GM18861 (cell line): ENCODE results near the gene PRSS35.
A peak's percentile ranks its signal among the peaks of the same experiment; 100 is the strongest.
"Not testable (repeated sequence)": the region's sequence is repeated elsewhere in the genome, so short reads cannot be mapped to it uniquely, and the experiment has no call there.

ENCODE experiments used
- ATAC-seq: cut with Tn5 transposase; IDR thresholded peaks from one replicate; pipeline ENCODE4 v1.9.1; 2021; ENCODE audit not compliant: unreplicated experiment

Gene PRSS35

GRCh38 chr6:83511901-83512681 is at the start of gene PRSS35:
PRSS35 (plus strand) TSS chr6:83512534; CDS start chr6:83523442, 10,908 bp downstream.
- ATAC-seq, result no peak

GRCh38 chr6:83463886-83464285 is 48.4 kb upstream of the PRSS35 start:
- no peak for ATAC-seq

- no peak for ATAC-seq
Observed at GRCh38 chr6:83464381-83465140, 47.8 kb upstream of the PRSS35 start.

GRCh38 chr6:83466328-83466727 is 46.0 kb upstream of the PRSS35 start:
- ATAC-seq, result no peak

- ATAC-seq, result no peak
Observed at GRCh38 chr6:83467620-83468036, 44.7 kb upstream of the PRSS35 start.

GRCh38 chr6:83470001-83470400 is 42.3 kb upstream of the PRSS35 start:
- no peak for ATAC-seq

DNA sequence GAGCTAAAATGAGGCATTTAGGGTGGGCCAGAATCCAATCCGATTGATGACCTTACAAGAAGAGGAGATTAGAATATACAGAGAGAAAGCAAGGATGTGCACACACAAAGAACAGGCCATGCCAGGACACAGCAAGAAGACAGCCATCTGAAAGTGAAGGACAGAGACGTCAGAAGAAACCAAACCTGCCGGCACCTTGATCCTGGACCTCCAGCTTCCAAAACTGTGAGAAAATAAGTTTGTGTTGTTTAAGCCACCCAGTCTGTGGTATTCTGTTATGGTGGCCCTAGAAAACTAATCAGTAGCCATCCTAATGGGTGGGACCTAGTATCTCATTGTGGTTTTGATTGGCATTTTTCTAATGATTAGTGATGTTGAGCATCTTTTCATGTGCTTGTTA is 41.7 kb upstream of the PRSS35 start:
- ATAC-seq, result no peak

- ATAC-seq, result no peak
Observed at GRCh38 chr6:83472767-83473166, 39.6 kb upstream of the PRSS35 start.

DNA sequence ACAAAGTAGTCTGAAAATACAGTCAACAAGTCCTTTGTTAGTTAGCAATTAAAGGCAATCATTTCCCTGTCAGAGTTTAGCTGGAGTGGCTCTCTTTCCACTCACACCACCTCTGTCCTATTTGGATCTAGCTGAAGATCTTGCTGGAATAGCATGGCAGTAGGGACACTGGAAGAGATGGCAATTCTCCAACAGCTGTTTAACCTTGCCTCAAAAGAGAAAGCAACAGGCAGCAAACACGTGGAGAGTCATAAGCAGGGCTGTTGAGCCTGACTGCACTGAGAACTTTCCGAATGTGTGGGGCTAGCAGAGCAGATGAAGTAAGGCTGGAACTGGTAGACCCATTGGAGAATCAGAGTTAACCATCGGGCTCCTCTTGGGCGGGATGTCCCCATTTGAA is 38.0 kb upstream of the PRSS35 start:
- ATAC-seq, result no peak

DNA sequence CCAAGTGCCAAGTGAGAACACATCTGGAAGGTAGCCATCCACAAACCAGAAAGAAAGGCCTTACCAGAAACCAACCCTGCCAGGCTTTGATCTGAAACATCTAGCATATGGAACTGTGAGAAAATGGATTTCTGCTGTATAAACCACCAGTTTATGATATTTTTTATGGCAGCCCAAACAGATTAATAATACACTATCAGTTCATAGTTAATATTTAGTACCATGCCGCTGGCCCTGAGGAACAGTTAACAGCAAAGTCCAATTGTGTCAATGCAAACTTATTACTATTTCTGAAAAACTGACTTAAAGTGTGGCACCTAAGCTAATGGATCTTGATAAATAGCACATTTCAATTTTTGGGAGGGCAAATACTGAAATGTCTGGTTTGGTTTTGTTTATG is 35.4 kb upstream of the PRSS35 start:
- ATAC-seq, result no peak

DNA sequence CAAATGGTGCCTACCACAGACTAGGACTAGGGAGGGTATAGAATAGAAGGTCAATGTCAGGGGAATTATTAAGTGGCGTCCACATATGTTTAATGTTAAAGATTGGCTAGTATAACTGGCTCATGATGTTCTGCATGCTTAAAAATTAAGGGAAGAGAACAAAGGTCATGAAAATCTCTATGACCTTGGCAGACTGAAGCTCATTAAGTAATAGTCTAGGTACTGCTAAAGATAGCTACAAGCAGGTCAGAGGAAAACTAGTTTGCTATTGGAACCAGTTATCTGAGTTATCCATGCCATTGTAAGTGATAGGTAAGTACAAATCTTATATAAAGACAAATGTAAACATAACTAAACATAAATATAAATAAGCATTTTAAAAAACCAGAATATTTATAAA is 32.9 kb upstream of the PRSS35 start:
- no peak for ATAC-seq

- no peak for ATAC-seq
Observed at GRCh38 chr6:83480470-83480869, 31.9 kb upstream of the PRSS35 start.

DNA sequence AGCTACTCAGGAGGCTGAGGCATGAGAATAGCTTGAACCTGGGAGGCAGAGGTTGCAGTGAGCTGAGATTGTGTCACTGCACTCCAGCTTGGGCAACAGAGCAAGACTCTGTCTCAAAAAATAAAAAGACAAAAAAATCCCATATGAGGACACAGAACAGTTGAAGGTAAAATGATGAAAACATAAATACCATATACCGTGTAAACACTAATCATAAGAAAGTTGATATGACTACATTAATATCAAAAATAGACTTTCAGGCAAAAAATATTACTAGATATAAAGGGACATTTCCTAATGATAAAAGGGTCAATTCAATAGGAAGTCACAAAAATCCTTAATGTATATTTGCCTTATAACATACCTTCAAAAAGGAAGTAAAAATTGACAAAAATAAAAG is 30.4 kb upstream of the PRSS35 start:
- not testable (repeated sequence) for ATAC-seq

DNA sequence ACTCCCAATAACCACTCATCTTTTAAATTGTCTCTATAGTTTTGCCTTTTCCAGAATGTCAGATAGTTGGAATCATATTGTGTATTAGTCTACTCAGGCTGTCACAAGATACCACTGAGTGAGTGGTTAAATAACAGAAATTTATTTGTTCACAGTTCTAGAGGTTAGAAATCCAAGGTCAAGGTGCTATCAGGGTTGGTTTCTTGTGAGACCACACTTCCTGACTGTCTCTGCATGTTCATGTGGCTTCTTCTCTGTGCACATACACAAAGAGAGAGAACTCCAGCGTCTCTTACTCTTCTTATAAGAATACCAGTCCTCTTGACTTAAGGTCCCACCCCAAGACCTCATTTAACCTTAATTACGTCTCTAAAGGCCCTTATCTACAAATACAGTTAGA is 23.9 kb upstream of the PRSS35 start:
- ATAC-seq, result no peak

DNA sequence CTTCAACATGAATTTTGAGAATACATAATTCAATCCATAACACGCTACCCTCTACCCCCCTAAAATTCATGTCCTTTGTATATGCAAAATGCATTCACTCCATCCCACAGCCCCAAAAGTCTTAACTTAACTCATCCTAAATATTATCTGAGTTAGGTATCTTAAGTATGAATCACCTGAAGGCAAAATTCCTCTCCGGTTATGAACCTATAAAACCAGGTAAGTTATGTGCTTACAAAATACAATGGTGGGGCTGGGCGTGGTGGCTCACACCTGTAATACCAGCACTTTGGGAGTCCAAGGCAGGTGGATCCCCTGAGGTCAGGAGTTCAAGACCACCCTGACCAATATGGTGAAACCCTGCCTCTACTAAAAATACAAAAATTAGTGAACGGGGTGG is 23.5 kb upstream of the PRSS35 start:
- ATAC-seq, result no peak

DNA sequence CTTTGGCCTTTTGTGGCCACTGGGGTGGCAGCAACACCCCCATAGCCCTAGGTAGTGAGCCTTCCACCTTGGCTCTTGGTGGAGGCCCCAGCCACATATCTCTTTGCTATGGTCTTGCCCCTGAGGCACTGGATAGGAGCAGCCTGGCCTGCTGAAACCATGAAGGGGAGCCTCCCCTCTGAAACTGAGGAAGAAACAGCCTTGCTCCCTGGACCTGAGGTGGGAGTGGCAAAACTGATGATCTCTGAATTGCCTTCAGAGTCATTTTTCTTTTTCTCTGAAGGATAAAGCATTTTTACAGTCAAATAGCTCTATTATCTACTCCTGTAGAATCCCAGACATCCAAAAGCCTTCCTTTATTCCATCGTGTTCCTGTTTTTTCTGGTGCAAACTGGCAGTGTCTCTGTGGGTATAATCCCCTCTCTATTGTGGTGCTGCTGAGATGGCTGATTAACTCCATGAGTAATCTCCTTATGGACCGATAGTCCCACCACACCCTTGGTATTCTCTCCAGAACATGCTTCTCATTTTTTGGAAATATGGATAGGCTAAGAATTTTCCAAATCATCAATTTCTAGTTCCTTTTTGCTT is 22.0 kb upstream of the PRSS35 start:
- ATAC-seq, result no peak

- ATAC-seq, result no peak
Observed at GRCh38 chr6:83505356-83505755, 7.0 kb upstream of the PRSS35 start.

- no peak for ATAC-seq
Observed at GRCh38 chr6:83509441-83509840, 2.9 kb upstream of the PRSS35 start.

DNA sequence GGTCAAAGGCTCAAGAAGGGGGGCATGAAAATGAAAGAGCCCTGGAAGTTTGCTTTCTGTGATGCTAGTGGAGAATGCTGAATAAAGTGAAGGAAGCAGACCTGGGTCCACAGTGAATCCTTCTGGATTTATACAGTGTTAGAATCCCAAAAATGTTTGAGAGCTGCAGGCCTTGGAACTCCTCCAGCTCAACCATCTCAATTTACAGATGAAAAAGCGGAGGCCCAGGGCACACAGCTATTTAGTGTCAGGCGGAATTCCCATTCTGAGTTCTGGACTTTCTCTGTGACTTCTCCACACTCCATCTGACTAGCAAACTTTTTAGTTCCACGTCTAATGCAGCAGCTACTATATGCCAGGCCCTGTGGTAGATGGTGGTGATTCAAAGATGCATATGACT is 1.5 kb upstream of the PRSS35 start:
- no peak for ATAC-seq

- ATAC-seq, result no peak
Observed at GRCh38 chr6:83511266-83511665, 1.1 kb upstream of the PRSS35 start.

DNA sequence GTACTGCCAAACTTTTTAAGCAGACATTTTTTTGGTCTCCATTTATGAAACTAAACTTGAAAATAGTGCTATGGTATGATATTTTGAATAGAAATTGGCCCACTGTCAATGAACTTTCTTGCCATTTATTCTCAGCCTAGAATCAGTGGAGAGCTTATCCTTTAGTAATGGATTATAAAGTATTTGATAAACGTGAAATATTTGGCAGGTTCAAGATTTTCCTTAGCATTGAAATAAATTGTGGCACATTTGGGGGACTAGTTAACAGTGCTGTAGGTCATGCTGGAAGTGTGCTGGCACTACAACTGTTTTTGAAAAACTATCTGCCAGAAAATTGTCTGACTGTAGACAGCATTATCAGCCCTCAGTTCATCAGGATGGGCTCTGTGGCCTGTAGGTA is 2.1 kb downstream of the PRSS35 start:
- no peak for ATAC-seq

GRCh38 chr6:83514866-83515466 is 2.6 kb downstream of the PRSS35 start:
- ATAC-seq, result peak; percentile 67
